IMR-90 (cell line): ENCODE data around the gene ZNF267. TPM values are rescaled to one million over a fixed set of nuclear protein-coding genes. Genes with fewer than 3 reads are reported as not detected.

Experiments used
- ATAC-seq: fragments of 200-7000 bp; cut with Tn5 transposase; 2 replicates; pipeline ENCODE4 v1.9.1; 2020; ENCODE audit warnings: low read depth, mild to moderate bottlenecking, moderate library complexity
- BruUV-seq: library from RNA; stranded (reverse); fragments of 400-500 nt; replicated peaks from 2 replicates; lab custom pipeline; 2021; lab: Mats Ljungman, UMichigan
- CTCF ChIA-PET: fragments of 300-600 bp; formaldehyde crosslinking; extraction: SDS; loops from one replicate; lab custom pipeline; 2021; ENCODE audit warnings: antibody characterized with exemption; lab: Yijun Ruan, JAX
- POLR2A ChIA-PET: fragments of 300-600 bp; sonication (Branson Sonifier 250); formaldehyde crosslinking; loops from one replicate; lab custom pipeline; 2022; ENCODE audit warnings: antibody characterized with exemption; ENCODE audit not compliant: unreplicated experiment; lab: Charles Lee
- DNase-seq: peaks from one replicate; pipeline ENCODE4 v3.0.0; 2013
- H2AFZ ChIP-seq: replicated peaks from 2 replicates; pipeline ENCODE3; 2013; ENCODE audit warnings: low read length, mild to moderate bottlenecking; ENCODE audit not compliant: poor library complexity
- H2AK5ac ChIP-seq: 2 replicates; pipeline ENCODE4 v1.6.1; 2013; ENCODE audit warnings: low read depth, low read length, inconsistent platforms
- H2AK9ac ChIP-seq: replicated peaks from 2 replicates; pipeline ENCODE3; 2013; ENCODE audit warnings: mild to moderate bottlenecking, low read depth, low read length, moderate library complexity; ENCODE audit not compliant: poor library complexity
- H2BK120ac ChIP-seq: 2 replicates; pipeline ENCODE4 v1.6.1; 2013; ENCODE audit warnings: low read depth, low read length, inconsistent platforms
- H2BK15ac ChIP-seq: 3 replicates; pipeline ENCODE4 v1.6.1; 2013; ENCODE audit warnings: low read depth, low read length, inconsistent platforms
- H2BK20ac ChIP-seq: 2 replicates; pipeline ENCODE4 v1.6.1; 2013; ENCODE audit warnings: low read depth, mild to moderate bottlenecking, inconsistent platforms, low read length, moderate library complexity
- H2BK5ac ChIP-seq: 2 replicates; pipeline ENCODE4 v1.6.1; 2013; ENCODE audit warnings: mild to moderate bottlenecking, low read depth, low read length, inconsistent platforms; ENCODE audit not compliant: poor library complexity, severe bottlenecking
- H3K14ac ChIP-seq: replicated peaks from 2 replicates; pipeline ENCODE4 v1.6.1; 2013; ENCODE audit warnings: low read depth, low read length, inconsistent platforms
- H3K18ac ChIP-seq: 2 replicates; pipeline ENCODE4 v1.6.1; 2013; ENCODE audit warnings: low read depth, low read length, control low read depth
- H3K23ac ChIP-seq: 2 replicates; pipeline ENCODE4 v1.6.1; 2013; ENCODE audit warnings: low read depth, low read length, inconsistent platforms
- H3K27ac ChIP-seq: 2 replicates; pipeline ENCODE4 v1.5.1; 2013; ENCODE audit warnings: mild to moderate bottlenecking, control low read depth, low read length; ENCODE audit not compliant: insufficient read depth
- H3K27me3 ChIP-seq: 2 replicates; pipeline ENCODE4 v1.6.1; 2013; ENCODE audit warnings: low read length; ENCODE audit not compliant: control insufficient read depth, insufficient read depth
- H3K36me3 ChIP-seq: 2 replicates; pipeline ENCODE4 v1.6.1; 2013; ENCODE audit warnings: low read length, mixed read lengths; ENCODE audit not compliant: control insufficient read depth, insufficient read depth
- H3K4ac ChIP-seq: 2 replicates; pipeline ENCODE4 v1.6.1; 2013; ENCODE audit warnings: low read depth, low read length, inconsistent platforms
- H3K4me1 ChIP-seq: 2 replicates; pipeline ENCODE4 v1.6.1; 2013; ENCODE audit warnings: low read length, mixed read lengths; ENCODE audit not compliant: control insufficient read depth, insufficient read depth
- H3K4me2 ChIP-seq: 2 replicates; pipeline ENCODE4 v1.6.1; 2013; ENCODE audit warnings: low read depth, mild to moderate bottlenecking, control low read depth, low read length, moderate library complexity
- H3K4me3 ChIP-seq: 2 replicates; pipeline ENCODE4 v1.5.1; 2013; ENCODE audit warnings: low read depth, mild to moderate bottlenecking, control low read depth, low read length, moderate library complexity; ENCODE audit not compliant: insufficient read depth
- H3K56ac ChIP-seq: 2 replicates; pipeline ENCODE4 v1.6.1; 2013; ENCODE audit warnings: low read length, inconsistent platforms; ENCODE audit not compliant: insufficient read depth; ENCODE audit errors: extremely low read depth
- H3K79me1 ChIP-seq, 2 experiments: 2 replicates each; pipeline ENCODE4 v1.6.1; 2013; ENCODE audit warnings: low read length in 2 of 2, inconsistent platforms in 1 of 2, low read depth in 1 of 2
- H3K9ac ChIP-seq: 2 replicates; pipeline ENCODE4 v1.6.1; 2013; ENCODE audit warnings: low read depth, low read length, control low read depth
- H3K9me1 ChIP-seq: 2 replicates; pipeline ENCODE4 v1.6.1; 2013; ENCODE audit warnings: low read length, inconsistent platforms; ENCODE audit not compliant: insufficient read depth
- H3K9me3 ChIP-seq: 2 replicates; pipeline ENCODE4 v1.6.1; 2013; ENCODE audit warnings: low read length; ENCODE audit not compliant: control insufficient read depth, insufficient read depth
- H4K20me1 ChIP-seq: 2 replicates; pipeline ENCODE4 v1.6.1; 2013; ENCODE audit warnings: low read length, inconsistent platforms; ENCODE audit not compliant: insufficient read depth
- H4K5ac ChIP-seq: 2 replicates; pipeline ENCODE4 v1.6.1; 2013; ENCODE audit warnings: mild to moderate bottlenecking, low read depth, low read length, control low read depth
- H4K8ac ChIP-seq, 2 experiments: 2 replicates each; pipeline ENCODE4 v1.6.1; 2013; ENCODE audit warnings: low read depth in 2 of 2, low read length in 2 of 2, control low read depth in 1 of 2, inconsistent platforms in 1 of 2
- H4K91ac ChIP-seq: 2 replicates; pipeline ENCODE4 v1.6.1; 2013; ENCODE audit warnings: low read depth, low read length, inconsistent platforms; ENCODE audit not compliant: insufficient read depth
- CEBPB ChIP-seq: IDR thresholded peaks from 2 replicates; pipeline ENCODE4 v1.6.1; 2012; ENCODE audit warnings: low read depth, low read length, improper control_type of control experiment
- FOS ChIP-seq: fragments of 150-350 bp; IDR thresholded peaks from 2 replicates; pipeline ENCODE4 v1.6.1; 2016; ENCODE audit warnings: low read depth, low read length
- MAFK ChIP-seq: IDR thresholded peaks from 2 replicates; pipeline ENCODE4 v1.6.1; 2012; ENCODE audit warnings: low read depth, low read length, improper control_type of control experiment
- NFE2L2 ChIP-seq: fragments of 150-350 bp; IDR thresholded peaks from 2 replicates; pipeline ENCODE4 v1.6.1; 2016; ENCODE audit warnings: low read depth, mild to moderate bottlenecking, low read length
- POLR2A ChIP-seq: IDR thresholded peaks from 2 replicates; pipeline ENCODE4 v1.6.1; 2012; ENCODE audit warnings: mild to moderate bottlenecking, low read depth, low read length
- RCOR1 ChIP-seq: IDR thresholded peaks from 2 replicates; pipeline ENCODE4 v1.6.1; 2012; ENCODE audit warnings: mild to moderate bottlenecking, low read length, improper control_type of control experiment; ENCODE audit not compliant: insufficient replicate concordance
- RFX5 ChIP-seq: IDR thresholded peaks from 2 replicates; pipeline ENCODE4 v1.8.0; 2012; ENCODE audit warnings: low read depth, mild to moderate bottlenecking, low read length, moderate library complexity
- WGBS, 2 experiments: methylation state at CpG; one replicate each; pipeline versions ENCODE4 v1.1.5 to v1.1.7; 2013; ENCODE audit warnings: missing lambda C conversion rate in 2 of 2; ENCODE audit not compliant: insufficient read length in 1 of 2; ENCODE audit errors: extremely low coverage in 2 of 2; 5-methylcytosine and 5-hydroxymethylcytosine counted together
- dilution Hi-C: fragments of 300-500 bp; cut with HindIII; formaldehyde crosslinking; loops from one replicate; pipeline ENCODE4 v1.14.3; 2018; ENCODE audit warnings: low sequenced_read_pairs; ENCODE audit not compliant: unreplicated experiment
- in situ Hi-C: fragments of 300-500 bp; cut with MboI; formaldehyde crosslinking; loops from 3 replicates; pipeline ENCODE4 v1.14.3; 2019; ENCODE audit warnings: low sequenced_read_pairs, inconsistent platforms, mixed read lengths
- intact Hi-C: fragments of 100-400 bp; cut with micrococcal nuclease; formaldehyde crosslinking; loops from 2 replicates; pipeline ENCODE4 v1.10.0; 2022
- polyA plus RNA-seq, 3 experiments: library from polyadenylated mRNA; depleted of rRNA; stranded (reverse); fragments of >200 nt; gene quantifications; 2 replicates each; pipeline ENCODE4 v1.2.3, GENCODE V29; 2012; ENCODE audit warnings: low replicate concordance in 1 of 3
- total RNA-seq: library from RNA; depleted of rRNA; stranded (reverse); fragments of >200 nt; gene quantifications from 2 replicates; pipeline ENCODE4 v1.2.3, GENCODE V29; 2012
- TF ChIP-seq, protein P1 (sequence below): fragments of 150-350 bp; IDR thresholded peaks from 2 replicates; pipeline ENCODE4 v1.6.1; 2016; ENCODE audit warnings: low read depth, mild to moderate bottlenecking, low read length, moderate library complexity, borderline replicate concordance

The ZNF267 gene
- total and polyA plus RNA-seq, 2 of the 4 experiments (the other 2 are of a cell fraction) = 2.5 to 15.6 TPM

- ATAC-seq (no peak), DNase-seq (no peak)
- Histone ChIP-seq H2AK9ac (no peak overlapping the region), H3K9ac (no peak overlapping the region), H3K4ac (peak overlapping the region; percentile 60; the same call in 1 of the 2 replicates), H2BK15ac (no peak overlapping the region), H3K4me3 (no peak overlapping the region), H4K91ac (peak overlapping the region; percentile 68; the same call in 1 of the 2 replicates), H4K20me1 (peaks cover 15% of the 10 kb centered on the region), H4K8ac (peak overlapping the region; percentile 39 to 45; a peak in 1 of 4 replicates), H3K9me1 (peaks cover 9% of the 10 kb centered on the region), H2AK5ac (peak overlapping the region; percentile 53), H2BK5ac (peak overlapping the region; percentile 77), H3K18ac (no peak overlapping the region), H3K4me2 (no peak overlapping the region), H3K9me3 (peaks cover 2% of the 10 kb centered on the region; the same call in 1 of the 2 replicates), H3K56ac (no peak overlapping the region), H3K27me3 (no peaks in the 10 kb centered on the region), H2AFZ (no peak overlapping the region), H4K5ac (no peak overlapping the region; the same call in 1 of the 2 replicates), H3K23ac (no peak overlapping the region), H3K27ac (no peak overlapping the region), H3K36me3 (peaks cover 12% of the 10 kb centered on the region), H2BK20ac (peak overlapping the region; percentile 71; the same call in 1 of the 2 replicates), H3K14ac (no peak overlapping the region; the same call in 1 of the 2 replicates), H2BK120ac (peak overlapping the region; percentile 78), H3K79me1 (peaks cover 45 to 65% of the 10 kb centered on the region in 2 experiments), H3K4me1 (peaks cover 23% of the 10 kb centered on the region)
- dilution Hi-C loops = no loop called here
- POLR2A ChIA-PET = no interaction called here
- WGBS, 2 experiments = no CpG with 5 or more reads among the region's 1 CpG
- BruUV-seq = no TSS peak
- in situ Hi-C loops = loop anchor here (5.0 to 10.0 kb wide), 2 partner anchors 373 to 685 kb away; partner anchors contain the start of gene RUSF1
- TF ChIP-seq CEBPB (no peak), RFX5 (no peak), MAFK (no peak), POLR2A (no peak), NFE2L2 (no peak), FOS (no peak), RCOR1 (no peak)
- TF ChIP-seq, protein P1, sequence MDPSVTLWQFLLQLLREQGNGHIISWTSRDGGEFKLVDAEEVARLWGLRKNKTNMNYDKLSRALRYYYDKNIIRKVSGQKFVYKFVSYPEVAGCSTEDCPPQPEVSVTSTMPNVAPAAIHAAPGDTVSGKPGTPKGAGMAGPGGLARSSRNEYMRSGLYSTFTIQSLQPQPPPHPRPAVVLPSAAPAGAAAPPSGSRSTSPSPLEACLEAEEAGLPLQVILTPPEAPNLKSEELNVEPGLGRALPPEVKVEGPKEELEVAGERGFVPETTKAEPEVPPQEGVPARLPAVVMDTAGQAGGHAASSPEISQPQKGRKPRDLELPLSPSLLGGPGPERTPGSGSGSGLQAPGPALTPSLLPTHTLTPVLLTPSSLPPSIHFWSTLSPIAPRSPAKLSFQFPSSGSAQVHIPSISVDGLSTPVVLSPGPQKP = no peak
- intact Hi-C loops = loop anchor here (10.0 kb wide), 1 partner anchor 695 kb away; the partner anchor contains the start of gene FUS
- CTCF ChIA-PET = no interaction called here
Measured at GRCh38 chr16:31879937-31880321, 6.3 kb downstream of the ZNF267 start.
